Astrocyte (in vitro differentiated cells and primary cell): ENCODE measurements around the gene SLC39A1.
"Not testable (repeated sequence)": the region's sequence is repeated elsewhere in the genome, so short reads cannot be mapped to it uniquely, and the experiment has no call there.

Experiments used
- CTCF ChIP-seq: IDR thresholded peaks from 2 replicates; pipeline ENCODE4 v1.5.1; 2011; ENCODE audit warnings: low read depth, mild to moderate bottlenecking, inconsistent platforms, low read length, moderate library complexity; ENCODE audit not compliant: insufficient read depth
- EZH2 ChIP-seq: IDR thresholded peaks from 2 replicates; pipeline ENCODE4 v1.6.1; 2012; ENCODE audit warnings: mild to moderate bottlenecking, low read length, inconsistent platforms; ENCODE audit not compliant: insufficient read depth

- TF ChIP-seq CTCF, EZH2: not testable (repeated sequence)
These were observed 18.4 kb upstream of the SLC39A1 start for GRCh38 chr1:153981735-153982134.
